Cardiac fibroblast (primary cell): ENCODE results near the gene NACA.
"Not testable (repeated sequence)": the region's sequence is repeated elsewhere in the genome, so short reads cannot be mapped to it uniquely, and the experiment has no call there.

ENCODE experiments used
- DNase-seq, 2 donors: peaks; one replicate each; pipeline versions ENCODE4 v3.0.0 to v3.0.0-alpha.2; 2010; ENCODE audit warnings: low read depth in 2 of 2
- H3K4me3 ChIP-seq, 2 donors: replicated peaks in 1 of 2; 1 replicate in 1 of 2; 2 replicates in 1 of 2; pipeline ENCODE4 v1.5.1; 2011; ENCODE audit warnings: low read depth in 2 of 2, low read length in 2 of 2, mild to moderate bottlenecking in 2 of 2, moderate library complexity in 1 of 2
- TF ChIP-seq, protein P1 (sequence below): IDR thresholded peaks from one replicate; pipeline ENCODE4 v1.5.1; 2011; ENCODE audit warnings: low read depth, mild to moderate bottlenecking, low read length, inconsistent platforms

NACA gene

DNA sequence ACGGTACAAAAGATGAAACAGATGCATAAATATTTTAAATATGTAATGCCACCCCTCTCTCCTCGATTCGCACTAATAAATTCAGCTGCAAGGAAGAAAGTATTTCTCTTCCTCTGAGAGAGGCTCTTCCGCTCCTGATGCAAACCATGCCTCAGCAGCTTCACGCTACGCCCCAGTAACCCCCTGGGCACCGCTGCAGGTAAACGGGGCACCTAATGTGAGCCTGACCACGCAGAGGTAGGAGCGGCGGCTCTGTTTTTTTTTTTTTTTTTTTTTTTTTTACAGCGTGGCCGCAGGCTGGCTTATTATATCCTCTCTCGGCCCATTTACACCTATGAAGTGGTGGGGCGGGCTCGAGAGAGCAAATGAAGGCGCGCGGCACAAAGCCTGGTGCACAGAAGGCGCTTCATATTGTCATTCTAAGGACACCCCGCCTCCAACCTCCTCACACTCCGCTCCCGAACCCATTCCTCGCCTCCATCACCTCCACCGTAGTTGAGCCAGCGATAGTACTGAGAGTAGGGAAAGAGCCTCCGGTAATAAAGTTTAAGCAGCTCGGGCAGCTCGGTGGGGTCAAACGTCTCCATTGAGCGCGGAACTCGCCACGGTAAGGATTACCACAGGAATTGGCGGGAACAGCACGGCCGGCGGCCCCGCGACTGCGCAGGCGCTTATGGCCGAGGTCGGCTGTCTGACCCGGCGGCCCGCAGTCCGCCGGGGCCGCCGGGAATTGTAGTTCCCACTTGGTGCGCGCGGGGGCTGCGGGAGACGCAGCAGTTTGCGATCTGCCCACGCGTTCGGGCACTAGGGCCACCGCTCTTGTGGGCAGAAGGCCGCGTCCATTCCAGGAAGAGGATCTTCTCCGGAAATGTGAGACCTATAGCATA, 26.9 kb upstream of the NACA start, which contains the start of gene PRIM1:
Gene PRIM1, minus strand, starts transcription at position 612 of the 887 bp plus-strand sequence. Its CDS starts 25 bp downstream, at position 587.
- peak; percentile 81 to 82 for DNase-seq
- TF ChIP-seq, protein P1, sequence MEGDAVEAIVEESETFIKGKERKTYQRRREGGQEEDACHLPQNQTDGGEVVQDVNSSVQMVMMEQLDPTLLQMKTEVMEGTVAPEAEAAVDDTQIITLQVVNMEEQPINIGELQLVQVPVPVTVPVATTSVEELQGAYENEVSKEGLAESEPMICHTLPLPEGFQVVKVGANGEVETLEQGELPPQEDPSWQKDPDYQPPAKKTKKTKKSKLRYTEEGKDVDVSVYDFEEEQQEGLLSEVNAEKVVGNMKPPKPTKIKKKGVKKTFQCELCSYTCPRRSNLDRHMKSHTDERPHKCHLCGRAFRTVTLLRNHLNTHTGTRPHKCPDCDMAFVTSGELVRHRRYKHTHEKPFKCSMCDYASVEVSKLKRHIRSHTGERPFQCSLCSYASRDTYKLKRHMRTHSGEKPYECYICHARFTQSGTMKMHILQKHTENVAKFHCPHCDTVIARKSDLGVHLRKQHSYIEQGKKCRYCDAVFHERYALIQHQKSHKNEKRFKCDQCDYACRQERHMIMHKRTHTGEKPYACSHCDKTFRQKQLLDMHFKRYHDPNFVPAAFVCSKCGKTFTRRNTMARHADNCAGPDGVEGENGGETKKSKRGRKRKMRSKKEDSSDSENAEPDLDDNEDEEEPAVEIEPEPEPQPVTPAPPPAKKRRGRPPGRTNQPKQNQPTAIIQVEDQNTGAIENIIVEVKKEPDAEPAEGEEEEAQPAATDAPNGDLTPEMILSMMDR = peak; percentile 20
- peak within 1 kb of the TSS; percentile 64 to 89 for H3K4me3 ChIP-seq

DNA sequence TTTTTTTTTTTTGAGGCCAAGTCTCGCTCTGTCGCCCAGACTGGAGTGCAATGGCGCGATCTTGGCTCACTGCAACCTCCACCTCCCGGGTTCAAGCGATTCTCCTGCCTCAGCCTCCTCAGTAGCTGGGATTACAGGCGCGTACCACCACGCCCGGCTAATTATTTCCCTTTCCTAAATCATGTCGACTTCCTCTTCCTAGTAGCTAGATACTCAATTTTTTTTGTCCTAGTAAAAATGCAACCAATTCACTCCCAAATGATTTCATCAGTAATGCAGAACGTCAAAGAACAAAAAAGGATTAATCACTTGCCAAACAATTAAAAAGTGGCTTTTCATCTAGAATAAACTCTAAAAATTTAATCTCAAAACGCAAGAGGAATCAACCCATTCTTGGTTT, 25.5 kb upstream of the NACA start:
- H3K4me3 ChIP-seq, DNase-seq: not testable (repeated sequence)

DNA sequence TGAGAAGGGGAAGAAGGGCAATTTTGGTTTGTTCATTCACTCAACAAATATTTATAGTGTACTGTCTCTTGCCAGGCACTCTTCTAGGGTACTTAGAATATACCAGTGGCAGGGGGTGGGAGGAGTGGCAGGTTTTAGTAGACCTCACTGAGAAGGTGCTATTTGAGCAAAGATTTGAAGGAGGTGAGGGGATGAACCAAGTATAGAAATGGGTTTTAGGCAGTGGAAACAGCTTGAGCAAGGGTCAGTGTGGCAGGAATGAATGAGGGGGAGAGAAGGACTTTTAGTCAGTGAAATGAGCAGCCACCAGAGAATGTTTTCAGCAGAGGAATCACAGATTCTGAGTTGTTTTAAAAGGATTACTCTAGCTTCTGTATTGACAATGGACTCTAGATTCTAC, 24.8 kb upstream of the NACA start:
- TF ChIP-seq, protein P1 = no peak
- H3K4me3 ChIP-seq = no peak overlapping the region

DNA sequence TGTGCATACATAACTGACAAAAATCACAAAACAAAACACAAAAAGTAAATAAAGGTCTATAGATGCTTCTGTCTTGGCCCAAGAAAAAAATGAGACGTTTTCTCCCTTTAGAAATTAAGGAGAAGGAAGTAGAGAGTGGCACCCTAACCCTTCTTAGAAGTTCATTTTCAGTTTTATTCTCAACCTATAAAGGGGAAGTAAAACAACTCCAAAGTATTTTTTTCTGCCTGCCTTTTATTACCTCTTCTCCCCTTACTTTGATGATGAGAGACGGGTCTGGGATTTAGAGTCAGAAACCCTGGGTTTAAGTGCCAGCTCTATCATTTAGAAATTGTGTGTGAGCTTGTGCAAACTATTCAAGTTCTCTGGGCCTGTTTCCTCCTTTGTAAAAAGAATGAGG, 24.3 kb upstream of the NACA start:
- no peak for DNase-seq
- TF ChIP-seq, protein P1 = no peak
- no peak overlapping the region for H3K4me3 ChIP-seq

More for the DNA sequence above, 24.8 kb upstream of the NACA start:
- DNase-seq = no peak

DNA sequence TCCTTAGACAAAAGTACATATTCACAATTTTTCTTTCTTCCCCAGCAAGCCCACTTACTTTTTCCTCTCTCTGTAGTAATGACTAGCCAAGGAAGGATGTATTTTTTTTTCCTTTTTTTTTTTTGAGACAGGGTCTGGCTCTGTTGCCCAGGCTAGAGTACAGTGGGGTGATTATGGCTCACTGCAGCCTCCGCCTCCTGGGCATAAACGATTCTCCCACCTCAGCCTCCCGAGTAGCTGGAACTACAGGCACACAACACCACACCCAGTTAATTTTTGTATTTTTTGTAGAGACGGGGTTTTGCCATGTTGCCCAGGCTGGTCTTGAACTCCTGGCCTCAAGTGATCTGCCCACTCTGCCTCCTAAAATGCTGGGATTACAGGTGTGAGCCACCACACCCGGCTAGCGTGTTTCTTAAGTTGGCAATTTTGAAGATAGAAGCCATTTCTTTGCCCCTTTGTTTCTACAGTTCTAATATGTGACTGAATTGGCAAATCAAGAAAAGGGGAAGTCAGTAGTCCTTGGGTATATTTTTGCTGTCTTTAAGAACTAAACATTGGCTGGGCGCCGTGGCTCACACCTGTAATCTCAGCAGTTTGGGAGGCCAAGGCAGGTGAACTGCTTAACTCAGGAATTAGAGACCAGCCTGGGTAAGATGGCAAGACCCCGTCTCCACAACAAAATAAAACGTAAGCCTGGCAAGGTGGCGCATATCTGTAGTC, 3.2 kb upstream of the NACA start:
- no peak for DNase-seq
- H3K4me3 ChIP-seq = no peak overlapping the region
- TF ChIP-seq, protein P1 = no peak

DNA sequence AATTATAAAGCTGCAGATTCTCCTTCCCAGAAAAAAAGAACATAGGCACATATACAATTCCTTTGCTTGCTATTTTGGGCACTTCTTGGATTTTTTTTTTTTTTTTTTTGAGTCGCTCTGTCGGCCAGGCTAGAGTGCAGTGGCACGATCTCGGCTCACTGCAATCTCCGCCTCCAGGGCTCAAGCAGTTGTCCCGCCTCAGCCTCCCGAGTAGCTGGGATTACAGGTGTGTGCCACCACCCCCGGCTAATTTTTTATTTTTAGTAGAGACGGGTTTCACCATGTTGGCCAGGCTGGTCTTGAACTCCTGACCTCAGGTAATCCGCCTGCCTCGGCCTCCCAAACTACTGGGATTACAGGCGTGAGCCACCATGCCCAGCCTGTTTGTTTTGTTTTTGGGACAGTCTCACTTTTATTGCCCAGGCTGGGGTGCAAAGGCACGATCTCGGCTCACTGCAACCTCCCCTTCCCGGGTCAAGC, 1.1 kb upstream of the NACA start:
- H3K4me3 ChIP-seq, DNase-seq: not testable (repeated sequence)

DNA sequence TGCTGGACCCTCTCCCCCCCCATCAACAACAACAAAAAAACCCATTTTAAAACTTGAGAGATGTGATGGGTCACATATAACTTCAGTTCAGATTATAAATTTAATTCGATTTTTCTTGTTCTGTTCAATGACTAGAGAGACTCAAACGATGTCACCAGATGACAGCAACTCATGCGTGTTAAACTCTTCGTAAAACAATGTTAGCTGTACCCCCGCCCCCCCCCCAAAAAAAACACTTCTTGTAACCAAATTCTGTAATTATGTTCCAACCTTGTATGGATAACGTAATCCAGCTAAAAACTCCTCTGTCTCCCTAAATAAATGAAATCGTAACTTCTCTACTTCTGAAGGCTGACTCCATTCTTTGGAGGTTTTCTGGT, 614 bp upstream of the NACA start:
- TF ChIP-seq, protein P1 = no peak
- no peak for DNase-seq
- H3K4me3 ChIP-seq = peak overlapping the region; percentile 90 to 99
